ENCODE measurements around the gene STN1.

GRCh38 chr10:103954543-103954942 is 36.6 kb upstream of the STN1 start:
- TF ChIP-seq CTCF (conservative IDR thresholded peaks at IDR 0.05; ENCODE audit: low read depth, low read length) (no peak), POLR2A (IDR thresholded peaks at IDR 0.05; ENCODE audit: low read depth, low read length) (no peak), BHLHE40 (IDR thresholded peaks at IDR 0.05; ENCODE audit: low read depth, low read length) (no peak), CHD1 (IDR thresholded peaks at IDR 0.05; ENCODE audit: low read depth, low read length) (no peak), CEBPB (IDR thresholded peaks at IDR 0.05; ENCODE audit: low read depth, low read length) (no peak), SMC3 (IDR thresholded peaks at IDR 0.05; ENCODE audit: low read depth, low read length) (no peak)

Data from IMR-90 (cell line).